HUES64 (cell line): Measurements from ENCODE around the gene TRAF3IP1.

Experiments used
- H3K27ac ChIP-seq: 2 replicates; pipeline ENCODE4 v1.7.0; 2013; ENCODE audit warnings: low read depth, low read length, inconsistent platforms
- H3K27me3 ChIP-seq: 2 replicates; pipeline ENCODE4 v1.6.1; 2013; ENCODE audit warnings: mild to moderate bottlenecking, low read length; ENCODE audit not compliant: insufficient read depth
- H3K36me3 ChIP-seq: 2 replicates; pipeline ENCODE4 v1.6.1; 2013; ENCODE audit warnings: mild to moderate bottlenecking, low read length; ENCODE audit not compliant: insufficient read depth
- H3K4me1 ChIP-seq: 2 replicates; pipeline ENCODE4 v1.6.1; 2013; ENCODE audit warnings: mild to moderate bottlenecking, low read length, moderate library complexity; ENCODE audit not compliant: insufficient read depth
- H3K4me3 ChIP-seq: 2 replicates; pipeline ENCODE4 v1.5.1; 2013; ENCODE audit warnings: mild to moderate bottlenecking, low read length, moderate library complexity
- H3K9ac ChIP-seq: 2 replicates; pipeline ENCODE4 v1.6.1; 2013; ENCODE audit warnings: mild to moderate bottlenecking, low read depth, low read length
- H3K9me3 ChIP-seq: 2 replicates; pipeline ENCODE4 v1.6.1; 2013; ENCODE audit warnings: low read depth, low read length; ENCODE audit not compliant: insufficient read depth
- WGBS: fragments of 150-250, 120-280 bp; methylation state at CpG from one replicate; pipeline ENCODE4 v1.1.7; 2013; ENCODE audit warnings: missing lambda C conversion rate; 5-methylcytosine and 5-hydroxymethylcytosine counted together

Gene TRAF3IP1

GRCh38 chr2:238415036-238415764 lies 94.9 kb downstream of the TRAF3IP1 start:
- Histone ChIP-seq H3K27me3 (no peaks in the 10 kb centered on the region), H3K27ac (no peak overlapping the region; the same call in 1 of the 2 replicates), H3K9me3 (peaks cover 14% of the 10 kb centered on the region), H3K36me3 (0 out of 2 replicates have a peak, but pooled peaks cover 3% of the 10 kb centered on the region), H3K4me3 (no peak overlapping the region), H3K4me1 (peaks cover 2% of the 10 kb centered on the region; the same call in 1 of the 2 replicates), H3K9ac (no peak overlapping the region)
- 84% methylated on average over 12 of the region's 12 CpGs for WGBS

GRCh38 chr2:238415893-238416292 lies 95.6 kb downstream of the TRAF3IP1 start:
- peaks cover 14% of the 10 kb centered on the region for H3K9me3 ChIP-seq
- H3K27ac ChIP-seq = no peak overlapping the region
- no peak overlapping the region for H3K4me3 ChIP-seq
- WGBS = 94% methylated on average over 5 of the region's 5 CpGs
- no peak overlapping the region for H3K9ac ChIP-seq
- peaks cover 9% of the 10 kb centered on the region for H3K4me1 ChIP-seq
- H3K36me3 ChIP-seq = 0 out of 2 replicates have a peak, but pooled peaks cover 3% of the 10 kb centered on the region
- no peaks in the 10 kb centered on the region for H3K27me3 ChIP-seq

GRCh38 chr2:238418196-238418998 lies 98.1 kb downstream of the TRAF3IP1 start:
- H3K4me3 ChIP-seq = no peak overlapping the region
- no peak overlapping the region for H3K27ac ChIP-seq
- H3K36me3 ChIP-seq = 0 out of 2 replicates have a peak, but pooled peaks cover 3% of the 10 kb centered on the region
- peaks cover 14% of the 10 kb centered on the region for H3K9me3 ChIP-seq
- H3K9ac ChIP-seq = no peak overlapping the region
- WGBS = 91% methylated on average over 5 of the region's 6 CpGs
- H3K4me1 ChIP-seq = peaks cover 16% of the 10 kb centered on the region
- H3K27me3 ChIP-seq = no peaks in the 10 kb centered on the region

- H3K27ac ChIP-seq = no peak overlapping the region
- 100% methylated on average over 2 of the region's 2 CpGs for WGBS
Measured at GRCh38 chr2:238418999-238419546, 98.8 kb downstream of the TRAF3IP1 start.

GRCh38 chr2:238420442-238420841 lies 100.1 kb downstream of the TRAF3IP1 start:
- Histone ChIP-seq H3K9ac (no peak overlapping the region), H3K4me1 (peaks cover 16% of the 10 kb centered on the region), H3K9me3 (peaks cover 12% of the 10 kb centered on the region), H3K36me3 (0 out of 2 replicates have a peak, but pooled peaks cover 3% of the 10 kb centered on the region), H3K4me3 (no peak overlapping the region), H3K27me3 (no peaks in the 10 kb centered on the region), H3K27ac (no peak overlapping the region)
- 79% methylated on average over 8 of the region's 8 CpGs for WGBS

More at GRCh38 chr2:238418999-238419546, 98.8 kb downstream of the TRAF3IP1 start:
- H3K9ac ChIP-seq = no peak overlapping the region
- no peak overlapping the region for H3K4me3 ChIP-seq
- no peaks in the 10 kb centered on the region for H3K27me3 ChIP-seq
- peaks cover 14% of the 10 kb centered on the region for H3K9me3 ChIP-seq
- 0 out of 2 replicates have a peak, but pooled peaks cover 3% of the 10 kb centered on the region for H3K36me3 ChIP-seq
- peaks cover 16% of the 10 kb centered on the region for H3K4me1 ChIP-seq

GRCh38 chr2:238420878-238421694 lies 100.8 kb downstream of the TRAF3IP1 start:
- H3K9ac ChIP-seq = no peak overlapping the region
- H3K4me3 ChIP-seq = no peak overlapping the region
- H3K4me1 ChIP-seq = peaks cover 16% of the 10 kb centered on the region
- peaks cover 6% of the 10 kb centered on the region for H3K9me3 ChIP-seq
- WGBS = 59% methylated on average over 15 of the region's 16 CpGs
- no peaks in the 10 kb centered on the region for H3K27me3 ChIP-seq
- H3K36me3 ChIP-seq = no peaks in the 10 kb centered on the region
- no peak overlapping the region; the same call in 1 of the 2 replicates for H3K27ac ChIP-seq

GRCh38 chr2:238421695-238422035 lies 101.3 kb downstream of the TRAF3IP1 start:
- Histone ChIP-seq H3K36me3 (no peaks in the 10 kb centered on the region), H3K27me3 (no peaks in the 10 kb centered on the region), H3K4me1 (peaks cover 16% of the 10 kb centered on the region), H3K27ac (no peak overlapping the region), H3K4me3 (no peak overlapping the region), H3K9me3 (peaks cover under 1% of the 10 kb centered on the region; the same call in 1 of the 2 replicates), H3K9ac (no peak overlapping the region)
- WGBS = 52% methylated on average over 18 of the region's 18 CpGs

GRCh38 chr2:238422285-238422684 lies 102.0 kb downstream of the TRAF3IP1 start:
- Histone ChIP-seq H3K36me3 (no peaks in the 10 kb centered on the region), H3K27me3 (no peaks in the 10 kb centered on the region), H3K27ac (no peak overlapping the region), H3K4me1 (peaks cover 16% of the 10 kb centered on the region), H3K4me3 (no peak overlapping the region), H3K9ac (no peak overlapping the region), H3K9me3 (no peaks in the 10 kb centered on the region)
- WGBS = 92% methylated on average over 10 of the region's 10 CpGs

GRCh38 chr2:238422940-238423339 lies 102.6 kb downstream of the TRAF3IP1 start:
- no peaks in the 10 kb centered on the region for H3K27me3 ChIP-seq
- H3K36me3 ChIP-seq = no peaks in the 10 kb centered on the region
- H3K4me1 ChIP-seq = peaks cover 16% of the 10 kb centered on the region
- no peak overlapping the region for H3K27ac ChIP-seq
- H3K9me3 ChIP-seq = no peaks in the 10 kb centered on the region
- H3K4me3 ChIP-seq = no peak overlapping the region
- H3K9ac ChIP-seq = no peak overlapping the region
- WGBS = 96% methylated on average over 7 of the region's 7 CpGs

GRCh38 chr2:238423561-238424312 lies 103.4 kb downstream of the TRAF3IP1 start:
- Histone ChIP-seq H3K36me3 (no peaks in the 10 kb centered on the region), H3K27ac (no peak overlapping the region), H3K9ac (no peak overlapping the region), H3K4me1 (peaks cover 16% of the 10 kb centered on the region), H3K9me3 (no peaks in the 10 kb centered on the region), H3K4me3 (no peak overlapping the region), H3K27me3 (no peaks in the 10 kb centered on the region)
- 87% methylated on average over 9 of the region's 9 CpGs for WGBS
